SK-N-SH (cell line): ENCODE data around the gene RHBDF2. TPM values are rescaled to one million over a fixed set of nuclear protein-coding genes. Genes with fewer than 3 reads are reported as not detected.

Experiments
- CTCF ChIA-PET: fragments of 300-600, 350-600 bp; formaldehyde crosslinking; extraction: SDS; loops from one replicate; lab custom pipeline; 2021; lab: Yijun Ruan, JAX
- POLR2A ChIA-PET: fragments of 350-600 bp; sonication (Branson Sonifier 250); formaldehyde crosslinking; extraction: SDS; loops from one replicate; lab custom pipeline; 2020; ENCODE audit warnings: antibody characterized with exemption, inconsistent platforms; lab: Yijun Ruan, JAX
- DNase-seq: peaks from one replicate; pipeline ENCODE4 v3.0.0; 2012
- H2AFZ ChIP-seq: fragments of 200-600 bp; sonication (generic); 2 replicates; pipeline ENCODE4 v1.8.1; 2016; ENCODE audit warnings: antibody characterized with exemption, mild to moderate bottlenecking, low read depth
- H3F3A ChIP-seq: fragments of 200-600 bp; sonication (generic); replicated peaks from 2 replicates; pipeline ENCODE3; 2016; ENCODE audit warnings: antibody characterized with exemption, mild to moderate bottlenecking; ENCODE audit not compliant: insufficient read depth
- H3K27ac ChIP-seq, 2 experiments: fragments of 200-500 bp in 1 of 2; fragments of 200-600 bp in 1 of 2; sonication (Bioruptor generic) in 1 of 2; sonication (generic), shearing (Covaris generic) in 1 of 2; 2 replicates each; pipeline versions ENCODE4 v1.5.1 to v1.6.1; 2014 to 2016; ENCODE audit warnings: low read depth in 2 of 2, inconsistent platforms in 1 of 2, low read length in 1 of 2, mild to moderate bottlenecking in 1 of 2, mixed read lengths in 1 of 2
- H3K27me3 ChIP-seq: fragments of 200-600 bp; sonication (generic), shearing (Covaris generic); 2 replicates; pipeline ENCODE4 v1.6.1; 2016; ENCODE audit warnings: mixed run types; ENCODE audit not compliant: insufficient read depth
- H3K36me3 ChIP-seq, 2 experiments: fragments of 200-500 bp in 1 of 2; fragments of 200-600 bp in 1 of 2; sonication (Bioruptor generic) in 1 of 2; sonication (generic) in 1 of 2; replicated peaks in 1 of 2; 2 replicates each; pipeline versions ENCODE3 to v1.5.1; 2014 to 2016; ENCODE audit warnings: low read length in 1 of 2, mild to moderate bottlenecking in 1 of 2; ENCODE audit not compliant: insufficient read depth in 2 of 2, control insufficient read depth in 1 of 2
- H3K4me1 ChIP-seq, 2 experiments: fragments of 200-500 bp in 1 of 2; fragments of 200-600 bp in 1 of 2; sonication (Bioruptor generic) in 1 of 2; sonication (generic), shearing (Covaris generic) in 1 of 2; 2 replicates each; pipeline versions ENCODE4 v1.5.1 to v1.6.1; 2014 to 2016; ENCODE audit warnings: low read depth in 1 of 2, low read length in 1 of 2, mixed run types in 1 of 2; ENCODE audit not compliant: insufficient read depth in 2 of 2, control insufficient read depth in 1 of 2
- H3K4me2 ChIP-seq: fragments of 200-600 bp; sonication (generic), shearing (Covaris generic); 2 replicates; pipeline ENCODE4 v1.6.1; 2017; ENCODE audit warnings: mixed run types
- H3K4me3 ChIP-seq, 2 experiments: fragments of 200-500 bp in 1 of 2; fragments of 200-600 bp in 1 of 2; sonication (Bioruptor generic) in 1 of 2; sonication (generic), shearing (Covaris generic) in 1 of 2; 2 replicates each; pipeline versions ENCODE4 v1.5.1 to v1.8.1; 2014 to 2016; ENCODE audit warnings: low read depth in 2 of 2, inconsistent platforms in 1 of 2, low read length in 1 of 2, mild to moderate bottlenecking in 1 of 2, mixed read lengths in 1 of 2, moderate library complexity in 1 of 2
- H3K79me2 ChIP-seq: fragments of 200-600 bp; sonication (generic); 2 replicates; pipeline ENCODE4 v1.8.1; 2017; ENCODE audit warnings: mild to moderate bottlenecking; ENCODE audit not compliant: insufficient read depth
- H3K9ac ChIP-seq: fragments of 200-600 bp; sonication (generic); 2 replicates; pipeline ENCODE4 v1.6.1; 2017; ENCODE audit warnings: mixed run types
- H3K9me2 ChIP-seq: fragments of 200-600 bp; sonication (generic); 2 replicates; pipeline ENCODE4 v1.6.1; 2017; ENCODE audit warnings: mixed run types
- H3K9me3 ChIP-seq: fragments of 200-600 bp; sonication (generic); 2 replicates; pipeline ENCODE4 v1.6.1; 2017; ENCODE audit warnings: mixed run types, mild to moderate bottlenecking, moderate library complexity
- H4K20me1 ChIP-seq: fragments of 200-600 bp; sonication (generic); 2 replicates; pipeline ENCODE4 v1.6.1; 2017; ENCODE audit warnings: mild to moderate bottlenecking, mixed run types; ENCODE audit not compliant: insufficient read depth
- CTCF ChIP-seq: fragments of 200-600 bp; sonication (generic); IDR thresholded peaks from 2 replicates; pipeline ENCODE4 v1.6.1; 2017; ENCODE audit warnings: antibody characterized with exemption, mild to moderate bottlenecking, moderate library complexity
- EP300 ChIP-seq, 2 experiments: IDR thresholded peaks; 2 replicates each; pipeline versions ENCODE4 v1.4.0 to v1.6.1; 2012; ENCODE audit warnings: borderline replicate concordance in 1 of 2, low read depth in 1 of 2, low read length in 1 of 2
- GABPA ChIP-seq: IDR thresholded peaks from 2 replicates; pipeline ENCODE4 v1.4.0; 2012; ENCODE audit warnings: low read depth, mild to moderate bottlenecking
- MEF2A ChIP-seq: IDR thresholded peaks from 2 replicates; pipeline ENCODE4 v1.4.0; 2012; ENCODE audit warnings: low read depth, borderline replicate concordance
- NFIC ChIP-seq: IDR thresholded peaks from 2 replicates; pipeline ENCODE4 v1.4.0; 2012; ENCODE audit warnings: borderline replicate concordance
- POLR2AphosphoS5 ChIP-seq: IDR thresholded peaks from 2 replicates; pipeline ENCODE4 v1.6.1; 2012; ENCODE audit warnings: low read depth, low read length
- RCOR1 ChIP-seq: fragments of 150-350 bp; IDR thresholded peaks from 2 replicates; pipeline ENCODE4 v1.6.1; 2017; ENCODE audit warnings: antibody characterized with exemption, low read length
- RXRA ChIP-seq: IDR thresholded peaks from 2 replicates; pipeline ENCODE4 v1.4.0; 2012; ENCODE audit warnings: low read depth, mild to moderate bottlenecking, borderline replicate concordance
- USF1 ChIP-seq: IDR thresholded peaks from 2 replicates; pipeline ENCODE4 v1.4.0; 2012; ENCODE audit warnings: low read depth, borderline replicate concordance
- YY1 ChIP-seq: IDR thresholded peaks from 2 replicates; pipeline ENCODE4 v1.4.0; 2012; ENCODE audit warnings: low read depth, mild to moderate bottlenecking
- WGBS: methylation state at CpG from one replicate; pipeline ENCODE4 v1.1.6; 2017; ENCODE audit warnings: low lambda C conversion rate; 5-methylcytosine and 5-hydroxymethylcytosine counted together
- polyA plus RNA-seq, 3 experiments: library from polyadenylated mRNA; depleted of rRNA; stranded (reverse); fragments of >200 nt; gene quantifications; 2 replicates each; pipeline ENCODE4 v1.2.3, GENCODE V29; 2012

The RHBDF2 gene
- polyA plus RNA-seq, 1 of the 3 experiments (the other 2 are of a cell fraction) = 16.1 TPM

GRCh38 chr17:76490112-76490710 is 11.0 kb downstream of the RHBDF2 start:
- no peaks in the 10 kb centered on the region for H3K79me2 ChIP-seq
- peaks cover 6 to 31% of the 10 kb centered on the region in 2 experiments; a peak in 2 of 4 replicates for H3K4me1 ChIP-seq
- POLR2A ChIA-PET = no interaction called here
- no peaks in the 10 kb centered on the region for H3K27me3 ChIP-seq
- H3K9me3 ChIP-seq = no peaks in the 10 kb centered on the region
- TF ChIP-seq POLR2AphosphoS5 = no peak
- no peak for TF ChIP-seq RCOR1
- no peak for TF ChIP-seq NFIC
- no peak for TF ChIP-seq CTCF
- TF ChIP-seq MEF2A = no peak
- H3K4me2 ChIP-seq = no peak overlapping the region
- H3K27ac ChIP-seq = no peak overlapping the region
- no peaks in the 10 kb centered on the region for H3F3A ChIP-seq
- H3K36me3 ChIP-seq = no peaks in the 10 kb centered on the region
- H2AFZ ChIP-seq = no peak overlapping the region
- H4K20me1 ChIP-seq = no peaks in the 10 kb centered on the region
- no peaks in the 10 kb centered on the region for H3K9me2 ChIP-seq
- CTCF ChIA-PET = interaction anchor here (0.6 to 56.8 kb wide), 9 partner anchors 1 to 134 kb away, joined by 3 to 1687 read pairs (median 10); partner anchors contain the start of genes AANAT, RHBDF2 and UBE2O
- DNase-seq = no peak
- no peak overlapping the region for H3K4me3 ChIP-seq
- H3K9ac ChIP-seq = no peak overlapping the region
- WGBS = 89% methylated on average over 8 of the region's 10 CpGs

- WGBS = 98% methylated on average over 22 of the region's 22 CpGs
- H3K4me3 ChIP-seq = no peak overlapping the region
- POLR2A ChIA-PET = no interaction called here
Observed at GRCh38 chr17:76487451-76488192, 13.6 kb downstream of the RHBDF2 start.

More at GRCh38 chr17:76487451-76488192, 13.6 kb downstream of the RHBDF2 start:
- no peaks in the 10 kb centered on the region for H3K79me2 ChIP-seq
- no peak overlapping the region for H3K4me2 ChIP-seq
- no peak overlapping the region for H3K27ac ChIP-seq
- no peaks in the 10 kb centered on the region for H3K9me3 ChIP-seq
- no peak for DNase-seq
- H2AFZ ChIP-seq = no peak overlapping the region
- H3F3A ChIP-seq = peaks cover 8% of the 10 kb centered on the region
- no peak for TF ChIP-seq RXRA
- TF ChIP-seq USF1 = no peak
- no peak for TF ChIP-seq YY1
- TF ChIP-seq GABPA = no peak
- no peak for TF ChIP-seq POLR2AphosphoS5
- TF ChIP-seq EP300 (IDR thresholded peaks at IDR 0.05; ENCODE audit: borderline replicate concordance in 1 of 2, low read depth in 1 of 2, low read length in 1 of 2) = no peak
- no peaks in the 10 kb centered on the region for H4K20me1 ChIP-seq
- H3K27me3 ChIP-seq = no peaks in the 10 kb centered on the region
- no peak overlapping the region for H3K9ac ChIP-seq
- peaks cover 0 to 15% of the 10 kb centered on the region in 2 experiments; a peak in 1 of 4 replicates for H3K4me1 ChIP-seq
- no peaks in the 10 kb centered on the region for H3K36me3 ChIP-seq
- CTCF ChIA-PET = interaction anchor here (1.8 to 56.8 kb wide), 3 partner anchors 2 to 59 kb away, joined by 5 to 1687 read pairs (median 1687); partner anchors contain the start of genes AANAT, RHBDF2 and UBE2O
- no peaks in the 10 kb centered on the region for H3K9me2 ChIP-seq
